Neuronal stem cell (in vitro differentiated cells): ENCODE measurements around the gene PLA2G15. TPM values are rescaled to one million over a fixed set of nuclear protein-coding genes. Genes with fewer than 3 reads are reported as not detected.

Source experiments
- DNase-seq: peaks from one replicate; pipeline ENCODE4 v3.0.0-alpha.2; 2013; ENCODE audit warnings: low spot score
- H2AFZ ChIP-seq: one replicate; pipeline ENCODE4 v1.6.1; 2013; ENCODE audit warnings: mild to moderate bottlenecking, low read length, inconsistent platforms
- H2AK5ac ChIP-seq: 2 replicates; pipeline ENCODE4 v1.6.1; 2013; ENCODE audit warnings: low read depth, mild to moderate bottlenecking, inconsistent platforms, low read length, moderate library complexity, mixed read lengths
- H2BK120ac ChIP-seq: 2 replicates; pipeline ENCODE4 v1.6.1; 2013; ENCODE audit warnings: low read depth, mild to moderate bottlenecking, inconsistent platforms, low read length, moderate library complexity, mixed read lengths
- H2BK12ac ChIP-seq: one replicate; pipeline ENCODE4 v1.6.1; 2013; ENCODE audit warnings: low read length, inconsistent platforms
- H2BK15ac ChIP-seq: 2 replicates; pipeline ENCODE4 v1.6.1; 2013; ENCODE audit warnings: mild to moderate bottlenecking, low read length, inconsistent platforms, mixed read lengths
- H2BK5ac ChIP-seq: one replicate; pipeline ENCODE4 v1.6.1; 2013; ENCODE audit warnings: inconsistent platforms, mild to moderate bottlenecking, low read length, moderate library complexity
- H3K14ac ChIP-seq: one replicate; pipeline ENCODE4 v1.6.1; 2013; ENCODE audit warnings: low read length, inconsistent platforms
- H3K18ac ChIP-seq: 2 replicates; pipeline ENCODE4 v1.6.1; 2013; ENCODE audit warnings: low read length, inconsistent platforms
- H3K23ac ChIP-seq: 2 replicates; pipeline ENCODE4 v1.6.1; 2013; ENCODE audit warnings: low read depth, mild to moderate bottlenecking, mixed read lengths, low read length, inconsistent platforms; ENCODE audit not compliant: poor library complexity
- H3K27ac ChIP-seq: replicated peaks from 3 replicates; pipeline ENCODE4 v1.5.1; 2013; ENCODE audit warnings: low read length, inconsistent platforms
- H3K27me3 ChIP-seq, 3 experiments: 2 replicates each; pipeline ENCODE4 v1.6.1; 2013; ENCODE audit warnings: low read length in 3 of 3, mild to moderate bottlenecking in 2 of 3, inconsistent platforms in 1 of 3, low read depth in 1 of 3, mixed read lengths in 1 of 3, moderate library complexity in 1 of 3; ENCODE audit not compliant: control insufficient read depth in 3 of 3, insufficient read depth in 3 of 3
- H3K36me3 ChIP-seq, 2 donors: replicated peaks in 1 of 2; 2 replicates each; pipeline ENCODE4 v1.6.1; 2013; ENCODE audit warnings: low read length in 2 of 2; ENCODE audit not compliant: control insufficient read depth in 2 of 2, insufficient read depth in 2 of 2
- H3K4ac ChIP-seq: 2 replicates; pipeline ENCODE4 v1.6.1; 2013; ENCODE audit warnings: inconsistent platforms, mild to moderate bottlenecking, low read length, moderate library complexity
- H3K4me1 ChIP-seq, 2 donors: 1 replicate in 1 of 2; 2 replicates in 1 of 2; pipeline ENCODE4 v1.6.1; 2013; ENCODE audit warnings: low read length in 2 of 2, low read depth in 1 of 2; ENCODE audit not compliant: control insufficient read depth in 2 of 2, insufficient read depth in 1 of 2
- H3K4me2 ChIP-seq: one replicate; pipeline ENCODE4 v1.6.1; 2013; ENCODE audit warnings: mild to moderate bottlenecking, low read length, inconsistent platforms; ENCODE audit not compliant: insufficient read depth, poor library complexity, severe bottlenecking
- H3K4me3 ChIP-seq, 2 donors: 2 replicates each; pipeline ENCODE4 v1.5.1; 2013; ENCODE audit warnings: low read length in 2 of 2, mild to moderate bottlenecking in 2 of 2, inconsistent platforms in 1 of 2, moderate library complexity in 1 of 2
- H3K79me1 ChIP-seq: one replicate; pipeline ENCODE4 v1.6.1; 2013; ENCODE audit warnings: low read depth, mild to moderate bottlenecking, inconsistent platforms, low read length, moderate library complexity
- H3K9ac ChIP-seq: one replicate; pipeline ENCODE4 v1.6.1; 2013; ENCODE audit warnings: mild to moderate bottlenecking, low read depth, low read length, inconsistent platforms; ENCODE audit not compliant: poor library complexity
- H3K9me3 ChIP-seq, 2 donors: replicated peaks in 1 of 2; 2 replicates each; pipeline versions ENCODE3 to v1.6.1; 2013; ENCODE audit warnings: low read length in 2 of 2, mild to moderate bottlenecking in 2 of 2, inconsistent platforms in 1 of 2, low read depth in 1 of 2, mixed read lengths in 1 of 2, moderate library complexity in 1 of 2; ENCODE audit not compliant: control insufficient read depth in 2 of 2, insufficient read depth in 1 of 2
- H4K8ac ChIP-seq: one replicate; pipeline ENCODE4 v1.6.1; 2013; ENCODE audit warnings: low read depth, mild to moderate bottlenecking, inconsistent platforms, low read length, moderate library complexity
- H4K91ac ChIP-seq: one replicate; pipeline ENCODE4 v1.6.1; 2013; ENCODE audit warnings: low read length, low read depth, mild to moderate bottlenecking, inconsistent platforms; ENCODE audit not compliant: poor library complexity
- WGBS, 2 donors: extraction: QIAGEN DNeasy Blood & Tissue Kit; methylation state at CpG; one replicate each; pipeline ENCODE4 v1.1.7; 2013; ENCODE audit warnings: missing lambda C conversion rate in 2 of 2, mixed read lengths in 1 of 2; ENCODE audit not compliant: insufficient read length in 2 of 2, insufficient replicate concordance in 1 of 2; ENCODE audit errors: extremely low coverage in 2 of 2; 5-methylcytosine and 5-hydroxymethylcytosine counted together
- polyA plus RNA-seq, 2 experiments: library from polyadenylated mRNA; stranded (reverse); fragments of 200-250 nt; gene quantifications; one replicate each; pipeline ENCODE4 v1.2.3, GENCODE V29; 2013

PLA2G15 gene, protein sequence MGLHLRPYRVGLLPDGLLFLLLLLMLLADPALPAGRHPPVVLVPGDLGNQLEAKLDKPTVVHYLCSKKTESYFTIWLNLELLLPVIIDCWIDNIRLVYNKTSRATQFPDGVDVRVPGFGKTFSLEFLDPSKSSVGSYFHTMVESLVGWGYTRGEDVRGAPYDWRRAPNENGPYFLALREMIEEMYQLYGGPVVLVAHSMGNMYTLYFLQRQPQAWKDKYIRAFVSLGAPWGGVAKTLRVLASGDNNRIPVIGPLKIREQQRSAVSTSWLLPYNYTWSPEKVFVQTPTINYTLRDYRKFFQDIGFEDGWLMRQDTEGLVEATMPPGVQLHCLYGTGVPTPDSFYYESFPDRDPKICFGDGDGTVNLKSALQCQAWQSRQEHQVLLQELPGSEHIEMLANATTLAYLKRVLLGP
- 5.4 TPM for polyA plus RNA-seq (2013, experiment 1 of 2)
- polyA plus RNA-seq (2013, experiment 2 of 2), result 5.7 TPM

DNA sequence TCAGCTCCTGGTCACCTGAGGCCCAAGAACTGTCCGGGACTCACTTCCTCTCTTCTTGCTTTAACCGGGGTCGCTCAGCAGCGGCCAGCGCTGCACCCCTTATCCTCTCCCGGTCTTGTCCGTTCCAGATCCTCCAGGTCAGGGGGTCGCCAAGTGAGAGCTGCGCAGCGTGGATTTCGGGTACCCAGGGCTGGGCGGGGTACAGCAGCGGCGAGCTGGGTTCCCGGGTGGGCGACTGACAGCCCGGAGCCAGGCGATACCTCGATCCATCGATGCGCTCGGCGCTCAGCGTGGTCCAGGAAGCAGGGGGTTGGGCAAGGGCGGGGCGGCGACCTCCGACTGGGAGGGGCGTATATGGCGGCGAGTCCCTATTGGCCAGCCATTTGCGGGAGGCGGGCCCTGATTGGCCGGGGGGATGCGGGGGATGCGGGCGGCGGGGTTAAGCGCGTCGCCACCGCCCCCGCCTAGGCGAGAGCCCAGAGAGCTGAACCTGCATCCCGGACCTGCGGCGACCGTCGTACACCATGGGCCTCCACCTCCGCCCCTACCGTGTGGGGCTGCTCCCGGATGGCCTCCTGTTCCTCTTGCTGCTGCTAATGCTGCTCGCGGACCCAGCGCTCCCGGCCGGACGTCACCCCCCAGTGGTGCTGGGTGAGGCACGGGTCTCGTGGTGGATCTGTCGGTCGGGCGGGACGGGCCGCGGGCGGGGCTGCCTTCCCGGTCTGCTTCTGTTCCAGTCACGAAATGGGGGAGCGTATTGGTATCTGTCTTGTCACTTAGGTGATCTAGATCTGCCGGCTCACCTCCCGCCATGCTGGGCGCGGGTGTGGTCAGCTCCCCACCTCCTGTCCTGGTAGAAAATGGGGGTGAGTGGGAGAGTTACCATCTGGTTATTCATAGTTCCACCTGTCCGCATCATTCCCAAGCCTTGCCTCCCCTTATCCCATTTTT is at the start of gene PLA2G15:
TSS of gene PLA2G15 (plus strand) at position 471 of the 951 bp plus-strand sequence. CDS start at position 525, 54 bp downstream.
- Histone ChIP-seq H3K14ac (peak within 1 kb of the TSS; percentile 98), H3K4me2 (peak within 1 kb of the TSS; percentile 90), H3K18ac (peak within 1 kb of the TSS; percentile 94), H3K4ac (no peak within 1 kb of the TSS), H3K27ac (no peak within 1 kb of the TSS), H2AK5ac (peak within 1 kb of the TSS; percentile 74), H4K8ac (no peak within 1 kb of the TSS), H2AFZ (peak within 1 kb of the TSS; percentile 98), H2BK12ac (no peak within 1 kb of the TSS), H3K27me3 (peaks cover 0 to 8% (median 0%) of the 10 kb centered on the region in 3 experiments), H3K9ac (peak within 1 kb of the TSS; percentile 98), H3K36me3 (peaks cover 3 to 6% of the 10 kb centered on the region in 2 donors), H2BK15ac (peak within 1 kb of the TSS; percentile 72), H3K23ac (peak within 1 kb of the TSS; percentile 100), H3K9me3 (no peaks in the 10 kb centered on the region), H2BK120ac (no peak within 1 kb of the TSS), H3K79me1 (peaks cover 8% of the 10 kb centered on the region), H2BK5ac (peak within 1 kb of the TSS; percentile 75), H3K4me3 (peak within 1 kb of the TSS; percentile 93 to 94), H4K91ac (no peak within 1 kb of the TSS), H3K4me1 (peaks cover 6 to 10% of the 10 kb centered on the region in 2 donors)
- peak; percentile 91 for DNase-seq
- no CpG with 5 or more reads among the region's 75 CpGs for WGBS, 2 donors

DNA sequence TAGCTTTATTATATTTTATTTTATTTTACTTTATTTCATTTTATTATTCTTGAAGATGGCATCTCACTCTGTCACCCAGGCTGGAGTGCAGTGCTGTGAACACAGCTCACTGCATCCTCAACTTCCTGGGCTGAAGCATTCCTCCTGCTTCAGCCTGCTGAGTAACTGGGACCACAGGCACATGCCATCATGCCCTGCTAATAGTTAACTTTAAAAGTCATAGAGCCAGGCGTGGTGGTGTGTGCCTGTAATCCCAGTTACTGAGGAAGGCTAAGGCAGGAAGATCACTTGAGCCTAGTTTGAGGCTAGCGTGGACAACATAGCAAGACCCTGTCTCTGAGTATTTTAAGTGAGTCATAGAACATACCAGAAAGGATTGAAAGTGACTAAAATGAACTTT is 47.9 kb upstream of the PLA2G15 start:
- Histone ChIP-seq H2BK15ac (no peak overlapping the region), H2AFZ (no peak overlapping the region)
- no peak for DNase-seq

GRCh38 chr16:68200088-68200783 is 44.9 kb upstream of the PLA2G15 start:
- no peak overlapping the region for H2AFZ ChIP-seq
- H3K4ac ChIP-seq, result no peak overlapping the region
- H3K18ac ChIP-seq, result no peak overlapping the region
- no peak overlapping the region for H2BK5ac ChIP-seq
- no peaks in the 10 kb centered on the region for H3K9me3 ChIP-seq
- H4K91ac ChIP-seq, result no peak overlapping the region
- H3K4me2 ChIP-seq, result no peak overlapping the region
- H3K4me3 ChIP-seq, result no peak overlapping the region
- H3K9ac ChIP-seq, result no peak overlapping the region
- H3K27me3 ChIP-seq, result no peaks in the 10 kb centered on the region
- peaks cover 5 to 24% of the 10 kb centered on the region in 2 donors for H3K36me3 ChIP-seq
- no peak overlapping the region for H3K14ac ChIP-seq
- no peak overlapping the region for H2BK12ac ChIP-seq
- H3K23ac ChIP-seq, result no peak overlapping the region
- DNase-seq, result no peak
- H2BK15ac ChIP-seq, result no peak overlapping the region
- H3K79me1 ChIP-seq, result no peaks in the 10 kb centered on the region
- no peak overlapping the region for H2AK5ac ChIP-seq
- H3K4me1 ChIP-seq, result peaks cover 0 to 3% of the 10 kb centered on the region in 2 donors
- no CpG with 5 or more reads among the region's 3 CpGs for WGBS, 2 donors
- no peak overlapping the region for H4K8ac ChIP-seq
- H2BK120ac ChIP-seq, result no peak overlapping the region
- H3K27ac ChIP-seq, result no peak overlapping the region

More for the DNA sequence above, 47.9 kb upstream of the PLA2G15 start:
- Histone ChIP-seq H3K4ac (no peak overlapping the region), H2BK120ac (no peak overlapping the region), H3K4me2 (no peak overlapping the region), H3K9me3 (no peaks in the 10 kb centered on the region), H3K27me3 (no peaks in the 10 kb centered on the region), H3K18ac (no peak overlapping the region), H2AK5ac (no peak overlapping the region), H2BK12ac (no peak overlapping the region), H3K4me1 (peaks cover 0 to 3% of the 10 kb centered on the region in 2 donors), H4K91ac (no peak overlapping the region), H3K23ac (no peak overlapping the region), H3K9ac (no peak overlapping the region), H3K27ac (no peak overlapping the region), H3K79me1 (no peaks in the 10 kb centered on the region), H3K14ac (no peak overlapping the region), H2BK5ac (no peak overlapping the region), H3K36me3 (peaks cover 7 to 37% of the 10 kb centered on the region in 2 donors), H3K4me3 (no peak overlapping the region), H4K8ac (no peak overlapping the region)
- WGBS, 2 donors, result no CpG with 5 or more reads among the region's 2 CpGs
